SK-N-SH treated with all-trans-retinoic acid at 6 μM for 48 hours (cell line): ENCODE data around the gene EXD3.

Experiments
- ATAC-seq: fragments of 200-7000 bp; cut with Tn5 transposase; 3 replicates; pipeline ENCODE4 v1.9.1; 2020; ENCODE audit warnings: mild to moderate bottlenecking, moderate library complexity
- BACH2 ChIP-seq: fragments of 250-450 bp; sonication (Bioruptor Pico); IDR thresholded peaks from 2 replicates; pipeline ENCODE4 v1.9.0; 2021; ENCODE audit warnings: mild to moderate bottlenecking, borderline replicate concordance
- CSDC2 ChIP-seq: fragments of 250-450 bp; sonication (Bioruptor Pico); IDR thresholded peaks from 2 replicates; pipeline ENCODE4 v1.5.0; 2020; ENCODE audit warnings: mild to moderate bottlenecking, moderate library complexity
- ESRRG ChIP-seq: fragments of 250-450 bp; sonication (Bioruptor Pico); IDR thresholded peaks from 2 replicates; pipeline ENCODE4 v1.6.1; 2021; ENCODE audit warnings: mild to moderate bottlenecking
- GLIS3 ChIP-seq: fragments of 250-450 bp; sonication (Bioruptor Pico); IDR thresholded peaks from 2 replicates; pipeline ENCODE4 v1.5.0; 2020; ENCODE audit warnings: mild to moderate bottlenecking, moderate library complexity
- OSR1 ChIP-seq: fragments of 250-450 bp; sonication (Bioruptor Pico); IDR thresholded peaks from 2 replicates; pipeline ENCODE4 v1.8.0; 2022; ENCODE audit warnings: moderate library complexity, mild to moderate bottlenecking, inconsistent platforms
- POU6F1 ChIP-seq: fragments of 250-450 bp; sonication (Bioruptor Pico); IDR thresholded peaks from 2 replicates; pipeline ENCODE4 v1.8.0; 2021; ENCODE audit warnings: low read depth, mild to moderate bottlenecking, moderate library complexity, borderline replicate concordance
- PPARA ChIP-seq: fragments of 250-450 bp; sonication (Bioruptor Pico); IDR thresholded peaks from 2 replicates; pipeline ENCODE4 v1.5.0; 2020; ENCODE audit warnings: mild to moderate bottlenecking, borderline replicate concordance
- SNAI2 ChIP-seq: fragments of 250-450 bp; sonication (Bioruptor Pico); IDR thresholded peaks from 2 replicates; pipeline ENCODE4 v1.5.0; 2020; ENCODE audit warnings: mild to moderate bottlenecking, moderate library complexity
- TCF4 ChIP-seq: fragments of 250-450 bp; sonication (Bioruptor Pico); IDR thresholded peaks from 2 replicates; pipeline ENCODE4 v1.8.0; 2021; ENCODE audit warnings: mild to moderate bottlenecking, moderate library complexity, borderline replicate concordance
- TOX ChIP-seq: fragments of 250-450 bp; sonication (Bioruptor Pico); IDR thresholded peaks from 2 replicates; pipeline ENCODE4 v1.8.0; 2021; ENCODE audit warnings: mild to moderate bottlenecking, moderate library complexity, borderline replicate concordance
- ZC3H10 ChIP-seq: fragments of 250-450 bp; sonication (Bioruptor Pico); IDR thresholded peaks from 2 replicates; pipeline ENCODE4 v1.5.1; 2021; ENCODE audit warnings: mild to moderate bottlenecking, moderate library complexity
- ZFP3 ChIP-seq: fragments of 250-450 bp; sonication (Bioruptor Pico); IDR thresholded peaks from 2 replicates; pipeline ENCODE4 v1.5.0; 2020; ENCODE audit warnings: mild to moderate bottlenecking, moderate library complexity
- ZFP30 ChIP-seq: fragments of 450-650 bp; formaldehyde crosslinking; IDR thresholded peaks from 2 replicates; pipeline ENCODE4 v1.5.0; 2022; ENCODE audit warnings: mild to moderate bottlenecking, moderate library complexity
- ZNF565 ChIP-seq: fragments of 450-650 bp; formaldehyde crosslinking; conservative IDR thresholded peaks from 2 replicates; pipeline ENCODE4 v1.5.0; 2020; ENCODE audit warnings: low read depth, mild to moderate bottlenecking, moderate library complexity
- ZNF70 ChIP-seq: fragments of 450-650 bp; formaldehyde crosslinking; IDR thresholded peaks from 2 replicates; pipeline ENCODE4 v1.5.0; 2020; ENCODE audit warnings: mild to moderate bottlenecking, moderate library complexity
- ZNF8 ChIP-seq: fragments of 450-650 bp; formaldehyde crosslinking; IDR thresholded peaks from 2 replicates; pipeline ENCODE4 v1.5.0; 2020; ENCODE audit warnings: mild to moderate bottlenecking, moderate library complexity
- TF ChIP-seq, protein P1 (sequence below): fragments of 250-450 bp; sonication (Bioruptor Pico); IDR thresholded peaks from 2 replicates; pipeline ENCODE4 v1.5.0; 2020; ENCODE audit warnings: mild to moderate bottlenecking, moderate library complexity
- TF ChIP-seq, protein P2 (sequence below): fragments of 250-450 bp; sonication (Bioruptor Pico); IDR thresholded peaks from 2 replicates; pipeline ENCODE4 v1.5.1; 2021; ENCODE audit warnings: mild to moderate bottlenecking, moderate library complexity

The EXD3 gene

DNA sequence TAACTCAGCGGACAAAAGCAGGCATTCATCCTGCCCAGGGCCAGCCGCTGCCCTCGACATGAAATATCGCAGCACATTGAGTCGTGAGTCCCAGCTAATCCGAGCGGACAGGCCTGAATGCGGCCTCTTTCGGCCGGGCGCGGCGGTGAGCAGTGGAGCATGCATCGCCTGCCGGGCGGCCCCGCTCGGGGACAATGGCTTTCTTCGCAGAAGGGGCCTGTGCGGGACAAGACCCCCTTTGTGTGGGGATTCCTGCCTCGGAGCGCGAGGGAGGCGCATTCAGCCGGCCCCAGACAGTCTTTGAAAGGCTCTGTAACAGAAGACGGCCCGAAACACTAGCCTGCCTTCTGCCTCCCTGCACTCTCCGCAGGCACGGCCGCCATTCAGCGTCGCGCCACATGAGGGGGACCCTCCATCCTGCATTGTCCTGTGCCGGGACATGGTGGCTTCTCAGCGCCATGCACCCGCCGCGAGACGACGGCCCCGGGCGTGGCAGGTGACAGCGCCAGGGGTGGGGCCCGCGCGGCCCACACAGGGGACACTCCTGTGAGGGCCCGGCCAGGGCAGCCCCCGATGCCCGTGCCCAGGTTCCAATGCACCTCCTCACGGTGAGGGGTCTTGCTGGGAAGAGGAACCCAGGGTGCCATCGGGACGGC is 52.0 kb downstream of the EXD3 start:
- ATAC-seq: no peak
- TF ChIP-seq ZFP30 (CRISPR knock-in tag) (no peak), ZNF565 (CRISPR knock-in tag) (no peak)

GRCh38 chr9:137369911-137370764 is 52.8 kb downstream of the EXD3 start:
- no peak for ATAC-seq
- TF ChIP-seq ZNF70 (CRISPR knock-in tag) (no peak), PPARA (no peak), POU6F1 (CRISPR knock-in tag) (no peak)
- TF ChIP-seq, all 23 proteins: peak for 0

GRCh38 chr9:137369061-137369787 is 53.7 kb downstream of the EXD3 start:
- TF ChIP-seq, protein P1, sequence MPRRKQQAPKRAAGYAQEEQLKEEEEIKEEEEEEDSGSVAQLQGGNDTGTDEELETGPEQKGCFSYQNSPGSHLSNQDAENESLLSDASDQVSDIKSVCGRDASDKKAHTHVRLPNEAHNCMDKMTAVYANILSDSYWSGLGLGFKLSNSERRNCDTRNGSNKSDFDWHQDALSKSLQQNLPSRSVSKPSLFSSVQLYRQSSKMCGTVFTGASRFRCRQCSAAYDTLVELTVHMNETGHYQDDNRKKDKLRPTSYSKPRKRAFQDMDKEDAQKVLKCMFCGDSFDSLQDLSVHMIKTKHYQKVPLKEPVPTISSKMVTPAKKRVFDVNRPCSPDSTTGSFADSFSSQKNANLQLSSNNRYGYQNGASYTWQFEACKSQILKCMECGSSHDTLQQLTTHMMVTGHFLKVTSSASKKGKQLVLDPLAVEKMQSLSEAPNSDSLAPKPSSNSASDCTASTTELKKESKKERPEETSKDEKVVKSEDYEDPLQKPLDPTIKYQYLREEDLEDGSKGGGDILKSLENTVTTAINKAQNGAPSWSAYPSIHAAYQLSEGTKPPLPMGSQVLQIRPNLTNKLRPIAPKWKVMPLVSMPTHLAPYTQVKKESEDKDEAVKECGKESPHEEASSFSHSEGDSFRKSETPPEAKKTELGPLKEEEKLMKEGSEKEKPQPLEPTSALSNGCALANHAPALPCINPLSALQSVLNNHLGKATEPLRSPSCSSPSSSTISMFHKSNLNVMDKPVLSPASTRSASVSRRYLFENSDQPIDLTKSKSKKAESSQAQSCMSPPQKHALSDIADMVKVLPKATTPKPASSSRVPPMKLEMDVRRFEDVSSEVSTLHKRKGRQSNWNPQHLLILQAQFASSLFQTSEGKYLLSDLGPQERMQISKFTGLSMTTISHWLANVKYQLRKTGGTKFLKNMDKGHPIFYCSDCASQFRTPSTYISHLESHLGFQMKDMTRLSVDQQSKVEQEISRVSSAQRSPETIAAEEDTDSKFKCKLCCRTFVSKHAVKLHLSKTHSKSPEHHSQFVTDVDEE (CRISPR knock-in tag): no peak
- TF ChIP-seq TCF4 (CRISPR knock-in tag) (no peak), ESRRG (no peak), OSR1 (no peak), ZNF70 (CRISPR knock-in tag) (no peak), ZFP3 (CRISPR knock-in tag) (no peak), POU6F1 (CRISPR knock-in tag) (no peak), ZC3H10 (CRISPR knock-in tag) (no peak), GLIS3 (no peak), TOX (CRISPR knock-in tag) (no peak), ZNF8 (CRISPR knock-in tag) (no peak)
- TF ChIP-seq, all 23 proteins: peak for 0
- no peak for ATAC-seq

GRCh38 chr9:137368431-137369035 is 54.4 kb downstream of the EXD3 start:
- TF ChIP-seq SNAI2 (no peak), OSR1 (no peak), BACH2 (no peak), TOX (CRISPR knock-in tag) (no peak), ZC3H10 (CRISPR knock-in tag) (no peak), CSDC2 (CRISPR knock-in tag) (no peak)
- TF ChIP-seq, protein P2, sequence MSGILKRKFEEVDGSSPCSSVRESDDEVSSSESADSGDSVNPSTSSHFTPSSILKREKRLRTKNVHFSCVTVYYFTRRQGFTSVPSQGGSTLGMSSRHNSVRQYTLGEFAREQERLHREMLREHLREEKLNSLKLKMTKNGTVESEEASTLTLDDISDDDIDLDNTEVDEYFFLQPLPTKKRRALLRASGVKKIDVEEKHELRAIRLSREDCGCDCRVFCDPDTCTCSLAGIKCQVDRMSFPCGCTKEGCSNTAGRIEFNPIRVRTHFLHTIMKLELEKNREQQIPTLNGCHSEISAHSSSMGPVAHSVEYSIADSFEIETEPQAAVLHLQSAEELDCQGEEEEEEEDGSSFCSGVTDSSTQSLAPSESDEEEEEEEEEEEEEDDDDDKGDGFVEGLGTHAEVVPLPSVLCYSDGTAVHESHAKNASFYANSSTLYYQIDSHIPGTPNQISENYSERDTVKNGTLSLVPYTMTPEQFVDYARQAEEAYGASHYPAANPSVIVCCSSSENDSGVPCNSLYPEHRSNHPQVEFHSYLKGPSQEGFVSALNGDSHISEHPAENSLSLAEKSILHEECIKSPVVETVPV (CRISPR knock-in tag): no peak
- no peak for ATAC-seq
